AG09309 (cell line): ENCODE measurements around the gene PCDHA13.
"Not testable (repeated sequence)": the region's sequence is repeated elsewhere in the genome, so short reads cannot be mapped to it uniquely, and the experiment has no call there.

Source experiments
- DNase-seq: peaks from one replicate; pipeline ENCODE4 v3.0.0-alpha.2; 2010; ENCODE audit warnings: low read depth
- H3K4me3 ChIP-seq: 2 replicates; pipeline ENCODE4 v1.5.1; 2011; ENCODE audit warnings: mild to moderate bottlenecking, low read depth, low read length, moderate library complexity; ENCODE audit not compliant: control insufficient read depth
- CTCF ChIP-seq: IDR thresholded peaks from 2 replicates; pipeline ENCODE4 v1.5.1; 2011; ENCODE audit warnings: mild to moderate bottlenecking, low read depth, low read length, inconsistent platforms; ENCODE audit not compliant: insufficient read depth, control insufficient read depth; ENCODE audit errors: missing control alignments

PCDHA13 gene

GRCh38 chr5:140842798-140843733 is 38.9 kb upstream of the PCDHA13 start:
- DNase-seq: no peak
- no peak overlapping the region for H3K4me3 ChIP-seq
- TF ChIP-seq CTCF: no peak

GRCh38 chr5:140848139-140849102 is 33.5 kb upstream of the PCDHA13 start, which contains the start of gene PCDHA9:
Gene PCDHA9 (plus strand): TSS chr5:140848382. CDS start chr5:140848496, 114 bp downstream.
- H3K4me3 ChIP-seq: peak within 1 kb of the TSS; percentile 19
- DNase-seq: not testable (repeated sequence)

GRCh38 chr5:140849831-140850634 is 31.9 kb upstream of the PCDHA13 start:
- DNase-seq, H3K4me3 ChIP-seq: not testable (repeated sequence)

More at GRCh38 chr5:140848139-140849102, 33.5 kb upstream of the PCDHA13 start, which contains the start of gene PCDHA9:
- TF ChIP-seq CTCF: peak; percentile 8

GRCh38 chr5:140855772-140856674 is 25.9 kb upstream of the PCDHA13 start, which contains the start of gene PCDHA10:
Gene PCDHA10 (plus strand): TSS chr5:140855897. CDS start chr5:140856049, 152 bp downstream.
- TF ChIP-seq CTCF: peak; percentile 33
- no peak for DNase-seq
- H3K4me3 ChIP-seq: peak within 1 kb of the TSS; percentile 28

- DNase-seq: no peak
- H3K4me3 ChIP-seq: no peak overlapping the region
- TF ChIP-seq CTCF: no peak
Measured at GRCh38 chr5:140857177-140857986, 24.5 kb upstream of the PCDHA13 start.
